ENCODE data around the gene NANOS2.
"Not testable (repeated sequence)": the region's sequence is repeated elsewhere in the genome, so short reads cannot be mapped to it uniquely, and the experiment has no call there.

NANOS2 gene

DNA sequence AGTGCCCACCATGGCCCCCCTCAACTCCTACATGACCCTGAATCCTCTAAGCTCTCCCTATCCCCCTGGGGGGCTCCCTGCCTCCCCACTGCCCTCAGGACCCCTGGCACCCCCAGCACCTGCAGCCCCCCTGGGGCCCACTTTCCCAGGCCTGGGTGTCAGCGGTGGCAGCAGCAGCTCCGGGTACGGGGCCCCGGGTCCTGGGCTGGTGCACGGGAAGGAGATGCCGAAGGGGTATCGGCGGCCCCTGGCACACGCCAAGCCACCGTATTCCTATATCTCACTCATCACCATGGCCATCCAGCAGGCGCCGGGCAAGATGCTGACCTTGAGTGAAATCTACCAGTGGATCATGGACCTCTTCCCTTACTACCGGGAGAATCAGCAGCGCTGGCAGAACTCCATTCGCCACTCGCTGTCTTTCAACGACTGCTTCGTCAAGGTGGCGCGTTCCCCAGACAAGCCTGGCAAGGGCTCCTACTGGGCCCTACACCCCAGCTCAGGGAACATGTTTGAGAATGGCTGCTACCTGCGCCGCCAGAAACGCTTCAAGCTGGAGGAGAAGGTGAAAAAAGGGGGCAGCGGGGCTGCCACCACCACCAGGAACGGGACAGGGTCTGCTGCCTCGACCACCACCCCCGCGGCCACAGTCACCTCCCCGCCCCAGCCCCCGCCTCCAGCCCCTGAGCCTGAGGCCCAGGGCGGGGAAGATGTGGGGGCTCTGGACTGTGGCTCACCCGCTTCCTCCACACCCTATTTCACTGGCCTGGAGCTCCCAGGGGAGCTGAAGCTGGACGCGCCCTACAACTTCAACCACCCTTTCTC lies 42.3 kb downstream of the NANOS2 start:
- peaks cover 11% of the 10 kb centered on the region for H3K4me1 ChIP-seq (ENCODE audit: control insufficient read depth, low read length)
- H4K20me1 ChIP-seq (ENCODE audit: control insufficient read depth, insufficient read depth, low read depth, low read length): no peaks in the 10 kb centered on the region
- H3K9me3 ChIP-seq (ENCODE audit: control insufficient read depth, insufficient read depth, low read length): no peaks in the 10 kb centered on the region
- H3K27ac ChIP-seq (ENCODE audit: low read depth, low read length): no peak overlapping the region
- no peak overlapping the region for H3K4me2 ChIP-seq (ENCODE audit: low read length)
- H3K9me2 ChIP-seq (replicated peaks; ENCODE audit: control insufficient read depth, low read length): no peaks in the 10 kb centered on the region
- TF ChIP-seq CTCF (IDR thresholded peaks at IDR 0.05; ENCODE audit: low read depth, low read length, poor library complexity, severe bottlenecking) (no peak), EZH2phosphoT487 (IDR thresholded peaks at IDR 0.05; ENCODE audit: borderline replicate concordance, low read length) (no peak)
- H3K27me3 ChIP-seq (ENCODE audit: control insufficient read depth, low read length): peaks cover 30% of the 10 kb centered on the region
- H3F3A ChIP-seq (ENCODE audit: control insufficient read depth, insufficient read depth): no peaks in the 10 kb centered on the region
- H3K4me3 ChIP-seq (ENCODE audit: low read length): no peak overlapping the region
- H3K79me2 ChIP-seq (ENCODE audit: control insufficient read depth, low read length): no peaks in the 10 kb centered on the region
- no peaks in the 10 kb centered on the region for H3K36me3 ChIP-seq (ENCODE audit: control insufficient read depth, low read length)

DNA sequence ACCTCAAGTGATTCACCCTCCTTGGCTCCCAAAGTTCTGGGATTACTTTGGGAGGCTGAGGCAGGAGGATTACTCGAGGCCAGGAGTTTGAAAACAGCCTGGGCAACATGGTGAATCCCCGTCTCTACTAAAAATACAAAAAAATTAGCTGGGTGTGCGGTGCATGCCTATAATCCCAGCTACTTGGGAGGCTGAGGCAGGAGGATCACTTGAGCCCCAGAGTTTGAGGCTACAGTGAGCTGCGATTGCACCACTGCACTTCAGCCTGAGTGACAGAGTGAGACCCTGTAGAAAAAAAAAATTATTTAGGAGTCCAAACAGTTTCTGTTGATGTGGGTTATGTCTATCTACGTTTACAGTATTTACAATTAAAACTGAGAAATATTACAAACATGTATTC lies 43.8 kb downstream of the NANOS2 start:
- no peaks in the 10 kb centered on the region for H4K20me1 ChIP-seq (ENCODE audit: control insufficient read depth, insufficient read depth, low read depth, low read length)
- TF ChIP-seq CTCF (IDR thresholded peaks at IDR 0.05; ENCODE audit: low read depth, low read length, poor library complexity, severe bottlenecking): no peak
- no peak for TF ChIP-seq EZH2phosphoT487 (IDR thresholded peaks at IDR 0.05; ENCODE audit: borderline replicate concordance, low read length)
- H3K9me3 ChIP-seq (ENCODE audit: control insufficient read depth, insufficient read depth, low read length): no peaks in the 10 kb centered on the region
- no peak overlapping the region for H3K27ac ChIP-seq (ENCODE audit: low read depth, low read length)
- peaks cover 21% of the 10 kb centered on the region for H3K27me3 ChIP-seq (ENCODE audit: control insufficient read depth, low read length)
- H3K79me2 ChIP-seq (ENCODE audit: control insufficient read depth, low read length): no peaks in the 10 kb centered on the region
- H3K9me2 ChIP-seq (replicated peaks; ENCODE audit: control insufficient read depth, low read length): no peaks in the 10 kb centered on the region
- H3F3A ChIP-seq (ENCODE audit: control insufficient read depth, insufficient read depth): no peaks in the 10 kb centered on the region
- no peak overlapping the region for H3K4me3 ChIP-seq (ENCODE audit: low read length)
- no peak overlapping the region for H3K4me2 ChIP-seq (ENCODE audit: low read length)
- no peaks in the 10 kb centered on the region for H3K36me3 ChIP-seq (ENCODE audit: control insufficient read depth, low read length)
- no peaks in the 10 kb centered on the region for H3K4me1 ChIP-seq (ENCODE audit: control insufficient read depth, low read length)

GRCh38 chr19:45867241-45867640 lies 47.3 kb downstream of the NANOS2 start:
- not testable (repeated sequence) for H3K27ac ChIP-seq (ENCODE audit: low read depth, low read length); H3K4me3 ChIP-seq (ENCODE audit: low read length); H3K4me2 ChIP-seq (ENCODE audit: low read length); H3K9me3 ChIP-seq (ENCODE audit: control insufficient read depth, insufficient read depth, low read length); H3F3A ChIP-seq (ENCODE audit: control insufficient read depth, insufficient read depth); H4K20me1 ChIP-seq (ENCODE audit: control insufficient read depth, insufficient read depth, low read depth, low read length); H3K4me1 ChIP-seq (ENCODE audit: control insufficient read depth, low read length); H3K36me3 ChIP-seq (ENCODE audit: control insufficient read depth, low read length); H3K9me2 ChIP-seq (replicated peaks; ENCODE audit: control insufficient read depth, low read length); H3K79me2 ChIP-seq (ENCODE audit: control insufficient read depth, low read length)
- peaks cover 33% of the 10 kb centered on the region for H3K27me3 ChIP-seq (ENCODE audit: control insufficient read depth, low read length)

DNA sequence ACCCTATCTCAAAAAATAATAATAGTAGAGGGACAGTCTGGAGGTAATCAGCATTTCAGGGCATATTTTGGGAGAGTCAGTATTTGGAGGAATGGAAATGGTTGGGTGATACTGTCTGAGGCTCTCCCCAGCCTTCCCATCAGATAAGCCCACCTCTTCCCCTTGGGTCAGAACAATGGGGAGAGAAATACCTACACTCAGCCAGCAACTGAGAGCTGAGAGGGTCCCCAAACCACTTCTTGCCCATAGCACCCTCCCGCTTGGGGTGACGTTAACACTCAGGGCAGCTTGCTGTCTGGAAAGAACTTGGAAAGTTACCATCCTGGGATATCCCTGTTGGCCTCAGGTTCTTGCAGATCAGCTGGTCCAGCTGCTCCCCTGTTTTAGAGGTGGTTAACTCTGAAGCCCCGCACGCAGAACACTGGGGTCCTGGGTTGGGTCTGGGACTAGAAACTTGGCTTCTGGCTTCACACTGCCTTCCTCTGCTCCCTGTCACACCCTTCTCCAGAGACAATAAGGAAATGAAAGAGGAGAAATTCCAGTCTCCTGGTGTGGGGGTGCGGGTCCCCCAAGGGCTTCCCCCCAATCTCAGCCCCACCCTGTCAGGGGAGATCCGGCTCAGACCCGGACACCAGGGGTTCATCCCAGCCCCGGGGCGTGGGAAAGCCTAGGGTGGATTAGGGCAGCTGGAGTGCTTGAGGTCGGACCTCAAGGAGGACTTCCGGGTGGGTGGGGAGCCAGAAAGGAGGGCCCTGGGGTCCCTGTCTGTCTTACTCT lies 48.0 kb downstream of the NANOS2 start:
- H3K9me3 ChIP-seq (ENCODE audit: control insufficient read depth, insufficient read depth, low read length): no peaks in the 10 kb centered on the region
- H3K4me1 ChIP-seq (ENCODE audit: control insufficient read depth, low read length): peaks cover 15% of the 10 kb centered on the region
- peaks cover 33% of the 10 kb centered on the region for H3K27me3 ChIP-seq (ENCODE audit: control insufficient read depth, low read length)
- H3F3A ChIP-seq (ENCODE audit: control insufficient read depth, insufficient read depth): no peaks in the 10 kb centered on the region; the same call in 1 of the 2 replicates
- H3K36me3 ChIP-seq (ENCODE audit: control insufficient read depth, low read length): peaks cover 9% of the 10 kb centered on the region; the same call in 1 of the 2 replicates
- no peak overlapping the region for H3K4me2 ChIP-seq (ENCODE audit: low read length)
- TF ChIP-seq EZH2phosphoT487 (IDR thresholded peaks at IDR 0.05; ENCODE audit: borderline replicate concordance, low read length) (no peak), CTCF (IDR thresholded peaks at IDR 0.05; ENCODE audit: low read depth, low read length, poor library complexity, severe bottlenecking) (no peak)
- peaks cover 13% of the 10 kb centered on the region for H3K79me2 ChIP-seq (ENCODE audit: control insufficient read depth, low read length)
- H3K27ac ChIP-seq (ENCODE audit: low read depth, low read length): no peak overlapping the region
- no peak overlapping the region for H3K4me3 ChIP-seq (ENCODE audit: low read length)
- H4K20me1 ChIP-seq (ENCODE audit: control insufficient read depth, insufficient read depth, low read depth, low read length): no peaks in the 10 kb centered on the region
- no peaks in the 10 kb centered on the region for H3K9me2 ChIP-seq (replicated peaks; ENCODE audit: control insufficient read depth, low read length)

All from DOHH2 (cell line).